ENCODE measurements around the gene MEG3.

The MEG3 gene

GRCh38 chr14:100779691-100780080 lies 46.2 kb upstream of the MEG3 start:
- Histone ChIP-seq H3K4me2 (ENCODE audit: low read depth, low read length, poor library complexity, severe bottlenecking) (no peak overlapping the region), H3K36me3 (ENCODE audit: insufficient read depth, low read length) (no peaks in the 10 kb centered on the region), H3K27me3 (ENCODE audit: insufficient read depth, low read length, poor library complexity, severe bottlenecking) (no peaks in the 10 kb centered on the region), H3K9ac (ENCODE audit: low read depth, low read length, poor library complexity, severe bottlenecking) (no peak overlapping the region), H2AFZ (ENCODE audit: low read length) (no peak overlapping the region), H4K20me1 (ENCODE audit: insufficient read depth, low read length, poor library complexity, severe bottlenecking) (no peaks in the 10 kb centered on the region), H3K9me3 (ENCODE audit: insufficient read depth, low read depth, low read length) (no peaks in the 10 kb centered on the region), H3K4me3 (ENCODE audit: low read length, poor library complexity, severe bottlenecking) (no peak overlapping the region), H3F3A (ENCODE audit: low read depth) (no peaks in the 10 kb centered on the region), H3K4me1 (ENCODE audit: insufficient read depth, low read length, poor library complexity, severe bottlenecking) (no peaks in the 10 kb centered on the region), H3K79me2 (ENCODE audit: insufficient read depth, low read length) (no peaks in the 10 kb centered on the region), H3K9me2 (replicated peaks; ENCODE audit: low read depth, low read length) (no peaks in the 10 kb centered on the region)
- TF ChIP-seq EZH2phosphoT487 (IDR thresholded peaks at IDR 0.05; ENCODE audit: borderline replicate concordance): no peak
- TF ChIP-seq CTCF (conservative IDR thresholded peaks at IDR 0.05; ENCODE audit: low read length): no peak

DNA sequence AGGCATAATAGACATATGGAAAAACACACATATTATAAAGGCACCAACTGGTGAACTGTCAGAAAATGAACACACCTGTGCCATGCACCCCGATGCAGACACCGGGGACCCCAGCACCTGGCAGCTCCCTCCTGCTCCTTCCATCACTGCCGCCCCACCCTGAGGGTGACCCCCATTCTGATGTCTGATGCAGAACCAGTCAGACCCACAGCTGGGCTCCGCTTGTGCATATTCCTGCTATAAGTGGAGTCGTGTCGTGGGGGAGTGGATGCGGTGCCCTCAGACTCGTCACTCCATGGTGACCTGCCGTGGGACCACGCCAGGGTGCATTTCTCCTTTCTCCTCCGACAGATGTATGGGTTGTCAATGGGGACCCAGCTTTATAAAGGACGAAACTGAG lies 45.7 kb upstream of the MEG3 start:
- Histone ChIP-seq H3K27me3 (ENCODE audit: insufficient read depth, low read length, poor library complexity, severe bottlenecking) (no peaks in the 10 kb centered on the region), H3K9ac (ENCODE audit: low read depth, low read length, poor library complexity, severe bottlenecking) (no peak overlapping the region), H3K9me2 (replicated peaks; ENCODE audit: low read depth, low read length) (no peaks in the 10 kb centered on the region), H2AFZ (ENCODE audit: low read length) (no peak overlapping the region), H4K20me1 (ENCODE audit: insufficient read depth, low read length, poor library complexity, severe bottlenecking) (no peaks in the 10 kb centered on the region), H3K4me1 (ENCODE audit: insufficient read depth, low read length, poor library complexity, severe bottlenecking) (no peaks in the 10 kb centered on the region), H3K4me3 (ENCODE audit: low read length, poor library complexity, severe bottlenecking) (no peak overlapping the region), H3K36me3 (ENCODE audit: insufficient read depth, low read length) (no peaks in the 10 kb centered on the region), H3F3A (ENCODE audit: low read depth) (no peaks in the 10 kb centered on the region), H3K9me3 (ENCODE audit: insufficient read depth, low read depth, low read length) (no peaks in the 10 kb centered on the region), H3K79me2 (ENCODE audit: insufficient read depth, low read length) (no peaks in the 10 kb centered on the region), H3K4me2 (ENCODE audit: low read depth, low read length, poor library complexity, severe bottlenecking) (no peak overlapping the region)
- no peak for TF ChIP-seq EZH2phosphoT487 (IDR thresholded peaks at IDR 0.05; ENCODE audit: borderline replicate concordance)
- no peak for TF ChIP-seq CTCF (conservative IDR thresholded peaks at IDR 0.05; ENCODE audit: low read length)

DNA sequence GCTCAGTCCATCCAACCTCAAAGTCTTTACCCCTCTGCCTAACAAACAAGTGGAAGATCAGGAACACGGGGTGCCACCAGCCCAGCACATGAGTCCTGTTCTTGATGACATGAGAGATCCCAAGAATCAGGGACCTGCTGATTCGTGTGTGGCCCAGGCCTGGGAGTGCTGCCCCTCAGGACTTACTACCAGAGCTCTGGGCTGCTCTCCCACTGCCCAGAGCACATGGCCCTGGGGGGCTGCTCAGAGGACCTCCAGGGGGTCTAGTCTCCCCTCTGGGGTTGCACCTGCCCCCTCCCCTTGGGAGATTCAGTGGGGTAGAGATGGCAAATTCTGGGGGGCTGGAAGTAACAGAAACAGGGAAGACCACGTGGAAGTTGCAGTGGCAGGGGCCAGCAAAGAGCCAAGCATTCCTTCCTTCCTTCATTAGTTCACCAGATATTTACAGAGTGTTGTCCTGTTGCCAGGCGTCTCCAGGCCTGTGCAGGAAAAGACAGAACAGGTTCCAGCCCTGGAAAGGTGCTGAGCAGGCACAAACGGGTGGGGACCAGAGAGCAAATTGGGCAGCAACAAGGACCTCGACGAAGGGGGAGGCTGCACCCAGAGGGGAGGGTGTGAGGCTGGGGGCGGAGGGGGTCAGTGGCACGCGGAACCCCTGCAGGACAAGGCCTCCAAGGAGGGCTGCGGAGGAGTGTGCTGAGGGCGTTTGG lies 45.1 kb upstream of the MEG3 start:
- no peaks in the 10 kb centered on the region for H3K9me2 ChIP-seq (replicated peaks; ENCODE audit: low read depth, low read length)
- H3K4me2 ChIP-seq (ENCODE audit: low read depth, low read length, poor library complexity, severe bottlenecking): no peak overlapping the region
- no peak overlapping the region for H2AFZ ChIP-seq (ENCODE audit: low read length)
- no peaks in the 10 kb centered on the region for H4K20me1 ChIP-seq (ENCODE audit: insufficient read depth, low read length, poor library complexity, severe bottlenecking)
- no peaks in the 10 kb centered on the region for H3K79me2 ChIP-seq (ENCODE audit: insufficient read depth, low read length)
- TF ChIP-seq CTCF (conservative IDR thresholded peaks at IDR 0.05; ENCODE audit: low read length): no peak
- no peak for TF ChIP-seq EZH2phosphoT487 (IDR thresholded peaks at IDR 0.05; ENCODE audit: borderline replicate concordance)
- H3K9ac ChIP-seq (ENCODE audit: low read depth, low read length, poor library complexity, severe bottlenecking): no peak overlapping the region
- H3F3A ChIP-seq (ENCODE audit: low read depth): no peaks in the 10 kb centered on the region
- no peaks in the 10 kb centered on the region for H3K9me3 ChIP-seq (ENCODE audit: insufficient read depth, low read depth, low read length)
- H3K4me1 ChIP-seq (ENCODE audit: insufficient read depth, low read length, poor library complexity, severe bottlenecking): no peaks in the 10 kb centered on the region
- H3K4me3 ChIP-seq (ENCODE audit: low read length, poor library complexity, severe bottlenecking): no peak overlapping the region
- no peaks in the 10 kb centered on the region for H3K36me3 ChIP-seq (ENCODE audit: insufficient read depth, low read length)
- no peaks in the 10 kb centered on the region for H3K27me3 ChIP-seq (ENCODE audit: insufficient read depth, low read length, poor library complexity, severe bottlenecking)

All from Loucy (cell line).